IMR-90 (cell line): Measurements from ENCODE around the gene PLXNB1.

Source experiments
- BHLHE40 ChIP-seq: fragments of 150-350 bp; IDR thresholded peaks from 2 replicates; pipeline ENCODE4 v1.6.1; 2016; ENCODE audit warnings: mild to moderate bottlenecking, low read depth, low read length
- MAFK ChIP-seq: IDR thresholded peaks from 2 replicates; pipeline ENCODE4 v1.6.1; 2012; ENCODE audit warnings: low read depth, low read length, improper control_type of control experiment
- POLR2A ChIP-seq: IDR thresholded peaks from 2 replicates; pipeline ENCODE4 v1.6.1; 2012; ENCODE audit warnings: mild to moderate bottlenecking, low read depth, low read length
- TF ChIP-seq, protein P1 (sequence below): conservative IDR thresholded peaks from 2 replicates; pipeline ENCODE4 v1.5.1; 2012; ENCODE audit warnings: mild to moderate bottlenecking, low read depth, low read length, improper control_type of control experiment

DNA sequence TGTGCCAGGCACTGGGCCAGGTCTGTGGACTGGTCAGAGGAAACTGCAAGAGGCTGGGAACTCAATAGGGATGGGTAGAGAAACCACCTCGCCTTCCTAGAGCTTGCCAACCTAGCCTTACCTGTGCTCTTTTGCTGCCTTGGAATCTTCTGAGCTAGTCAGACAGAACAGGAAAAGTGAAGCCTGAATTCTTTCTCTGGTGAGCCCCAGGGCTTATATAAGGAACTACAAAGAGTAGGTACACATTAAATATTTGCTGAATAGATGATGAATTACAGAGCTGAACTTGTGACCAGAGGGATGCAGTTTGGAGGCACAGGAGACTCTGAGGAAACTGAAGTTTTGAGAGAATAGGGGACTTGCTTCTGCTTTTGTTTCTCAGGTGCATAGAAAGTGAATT is 73.5 kb downstream of the PLXNB1 start:
- TF ChIP-seq, protein P1, sequence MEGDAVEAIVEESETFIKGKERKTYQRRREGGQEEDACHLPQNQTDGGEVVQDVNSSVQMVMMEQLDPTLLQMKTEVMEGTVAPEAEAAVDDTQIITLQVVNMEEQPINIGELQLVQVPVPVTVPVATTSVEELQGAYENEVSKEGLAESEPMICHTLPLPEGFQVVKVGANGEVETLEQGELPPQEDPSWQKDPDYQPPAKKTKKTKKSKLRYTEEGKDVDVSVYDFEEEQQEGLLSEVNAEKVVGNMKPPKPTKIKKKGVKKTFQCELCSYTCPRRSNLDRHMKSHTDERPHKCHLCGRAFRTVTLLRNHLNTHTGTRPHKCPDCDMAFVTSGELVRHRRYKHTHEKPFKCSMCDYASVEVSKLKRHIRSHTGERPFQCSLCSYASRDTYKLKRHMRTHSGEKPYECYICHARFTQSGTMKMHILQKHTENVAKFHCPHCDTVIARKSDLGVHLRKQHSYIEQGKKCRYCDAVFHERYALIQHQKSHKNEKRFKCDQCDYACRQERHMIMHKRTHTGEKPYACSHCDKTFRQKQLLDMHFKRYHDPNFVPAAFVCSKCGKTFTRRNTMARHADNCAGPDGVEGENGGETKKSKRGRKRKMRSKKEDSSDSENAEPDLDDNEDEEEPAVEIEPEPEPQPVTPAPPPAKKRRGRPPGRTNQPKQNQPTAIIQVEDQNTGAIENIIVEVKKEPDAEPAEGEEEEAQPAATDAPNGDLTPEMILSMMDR: no peak
- TF ChIP-seq POLR2A: no peak
- no peak for TF ChIP-seq MAFK
- no peak for TF ChIP-seq BHLHE40
